ENCODE data around the gene SANBR.

The SANBR gene

GRCh38 chr2:61091485-61091884 lies 25.8 kb downstream of the SANBR start:
- no peak for DNase-seq

GRCh38 chr2:61096438-61096837 lies 30.8 kb downstream of the SANBR start:
- DNase-seq: no peak

- no peak for DNase-seq
These were observed 35.1 kb downstream of the SANBR start for GRCh38 chr2:61100801-61101200.

GRCh38 chr2:61109291-61109690 lies 43.6 kb downstream of the SANBR start:
- no peak for DNase-seq

- DNase-seq: no peak
These were observed 46.0 kb downstream of the SANBR start for GRCh38 chr2:61111708-61112107.

GRCh38 chr2:61114147-61114546 lies 48.5 kb downstream of the SANBR start:
- no peak for DNase-seq
